ENCODE measurements around the gene SMIM27.
"Not testable (repeated sequence)": the region's sequence is repeated elsewhere in the genome, so short reads cannot be mapped to it uniquely, and the experiment has no call there.

Gene SMIM27

DNA sequence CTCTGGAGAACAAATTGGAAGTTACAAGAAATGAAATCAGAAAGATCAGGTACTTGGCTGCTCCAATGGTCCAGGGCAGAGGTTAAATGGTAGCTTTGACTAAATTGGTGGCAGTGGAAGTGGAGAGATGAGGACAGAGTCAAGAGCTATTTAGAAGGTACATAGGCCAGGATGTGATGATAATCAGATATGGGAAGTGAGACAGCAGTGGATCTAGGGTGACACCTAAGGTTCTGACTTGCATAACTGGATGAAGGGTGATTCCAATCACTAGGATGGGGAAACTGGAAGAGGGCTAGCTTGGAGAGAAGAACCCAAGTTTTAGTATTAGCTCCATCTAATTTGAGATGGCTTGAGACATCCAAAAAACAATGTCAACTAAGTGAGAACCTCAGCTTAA lies 44.8 kb downstream of the SMIM27 start:
- no peak for DNase-seq (ENCODE audit: low spot score)

DNA sequence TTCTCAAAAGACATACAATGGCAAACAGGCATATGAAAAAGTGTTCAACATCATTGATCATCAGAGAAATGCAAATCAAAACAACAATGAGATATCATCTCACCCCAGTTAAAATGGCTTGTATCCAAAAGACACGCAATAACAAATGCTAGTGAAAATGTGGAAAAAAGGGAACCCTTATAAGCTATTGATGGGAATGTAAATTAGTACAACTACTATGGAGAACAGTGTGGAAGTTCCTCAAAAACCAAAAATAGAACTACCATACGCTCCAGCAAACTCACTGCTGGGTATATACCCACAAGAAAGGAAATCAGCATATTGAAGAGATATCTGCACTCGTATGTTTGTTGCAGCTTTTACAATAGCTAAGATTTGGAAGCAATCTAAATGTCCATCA lies 46.9 kb downstream of the SMIM27 start:
- DNase-seq (ENCODE audit: low spot score), result not testable (repeated sequence)

Data from putamen (tissue), 1 donor.